ENCODE data around the gene PTPRZ1. TPM values are rescaled to one million over a fixed set of nuclear protein-coding genes. Genes with fewer than 3 reads are reported as not detected.

The PTPRZ1 gene
- total and polyA plus RNA-seq, 10 of the 15 experiments (the other 5 are each of a cell fraction or from before 2014, with no cell fraction given): 0.05 to 0.21 (median 0.11) TPM; not detected in 7

- CTCF ChIA-PET: no interaction called here
- WGBS (ENCODE audit: insufficient coverage, insufficient replicate concordance, low lambda C conversion rate, missing lambda C conversion rate): 29% methylated on average over 5 of the region's 5 CpGs
- DNase-seq (ENCODE audit: low read depth, low spot score) (no peak), FAIRE-seq (no peak), ATAC-seq (no peak)
- H3K4me2 ChIP-seq (ENCODE audit: control insufficient read depth, insufficient read depth): no peak overlapping the region
- in situ Hi-C loops (cut with MboI): no loop called here
- H3K9ac ChIP-seq (ENCODE audit: control insufficient read depth, insufficient read depth, low read length): no peak overlapping the region
- no peaks in the 10 kb centered on the region for H3K4me1 ChIP-seq (ENCODE audit: control insufficient read depth, insufficient read depth, low read length)
- no TSS peak for BruUV-seq (replicated peaks)
- no peak overlapping the region for H2AFZ ChIP-seq (ENCODE audit: control insufficient read depth, low read depth, low read length)
- H3K27ac ChIP-seq (ENCODE audit: control insufficient read depth, insufficient read depth): no peak overlapping the region
- peaks cover 0 to 10% of the 10 kb centered on the region in 2 experiments; a peak in 3 of 4 replicates for H3K27me3 ChIP-seq (replicated peaks in 1 of 2; ENCODE audit: control insufficient read depth in 2 of 2, insufficient read depth in 2 of 2, low read length in 1 of 2)
- intact Hi-C loops (cut with micrococcal nuclease; ENCODE audit: unreplicated experiment): no loop called here
- H4K20me1 ChIP-seq (ENCODE audit: control insufficient read depth, insufficient read depth): no peaks in the 10 kb centered on the region
- no peaks in the 10 kb centered on the region for H3K79me2 ChIP-seq (ENCODE audit: control insufficient read depth, insufficient read depth, low read length)
- RAD21 ChIA-PET (ENCODE audit: unreplicated experiment): no interaction called here
- POLR2A ChIA-PET: no interaction called here
- no peak overlapping the region for H3K4me3 ChIP-seq
- SMC1A ChIA-PET (ENCODE audit: uncharacterized antibody, unreplicated experiment): no interaction called here
- no peaks in the 10 kb centered on the region for H3K9me3 ChIP-seq (replicated peaks; ENCODE audit: control insufficient read depth, insufficient read depth, low read length)
- no peaks in the 10 kb centered on the region for H3K36me3 ChIP-seq (ENCODE audit: control insufficient read depth in 2 of 2, insufficient read depth in 2 of 2, low read length in 1 of 2)
- TF ChIP-seq MYC (IDR thresholded peaks at IDR 0.05; ENCODE audit: insufficient read depth, insufficient read length, insufficient replicate concordance, low read length, severe bottlenecking) (no peak), NFXL1 (IDR thresholded peaks at IDR 0.05; ENCODE audit: borderline replicate concordance) (no peak), LARP7 (IDR thresholded peaks at IDR 0.05) (no peak), EGR1 (IDR thresholded peaks at IDR 0.05; ENCODE audit: borderline replicate concordance in 1 of 2, low read depth in 2 of 2, low read length in 2 of 2) (no peak), NR2C2 (IDR thresholded peaks at IDR 0.05; ENCODE audit: borderline replicate concordance, control insufficient read depth, insufficient read length, low read depth) (no peak), BACH1 (IDR thresholded peaks at IDR 0.05; ENCODE audit: borderline replicate concordance) (no peak), ATF3 (IDR thresholded peaks at IDR 0.05; ENCODE audit: borderline replicate concordance, extremely low read depth, low read depth, low read length) (no peak), KAT2A (conservative IDR thresholded peaks at IDR 0.05; ENCODE audit: control insufficient read depth, low read depth, low read length) (no peak), DPF2 (IDR thresholded peaks at IDR 0.05) (no peak), IKZF2 (IDR thresholded peaks at IDR 0.05) (no peak), NRF1 (conservative IDR thresholded peaks at IDR 0.05; ENCODE audit: low read depth, low read length) (no peak), CTCF (IDR thresholded peaks at IDR 0.05 in 2 of 3, conservative IDR thresholded peaks at IDR 0.05 in 1 of 3; ENCODE audit: control insufficient read depth in 2 of 3, extremely low read depth in 1 of 3, insufficient read depth in 1 of 3, low read depth in 3 of 3, low read length in 3 of 3) (no peak), CBX3 (IDR thresholded peaks at IDR 0.05; ENCODE audit: borderline replicate concordance, low read depth) (no peak), NFYA (IDR thresholded peaks at IDR 0.05; ENCODE audit: borderline replicate concordance, low read depth, low read length) (no peak), ZBTB40 (IDR thresholded peaks at IDR 0.05; ENCODE audit: borderline replicate concordance) (no peak), POLR2A (IDR thresholded peaks at IDR 0.05; ENCODE audit: low read depth, low read length) (no peak)
Measured at GRCh38 chr7:121876656-121877500, 3.9 kb downstream of the PTPRZ1 start.

Measured in GM12878 (cell line).